ENCODE data around the gene EPHA5. TPM values are rescaled to one million over a fixed set of nuclear protein-coding genes. Genes with fewer than 3 reads are reported as not detected.
"Not testable (repeated sequence)": the region's sequence is repeated elsewhere in the genome, so short reads cannot be mapped to it uniquely, and the experiment has no call there.

The EPHA5 gene
- total and polyA plus RNA-seq, 9 of the 15 experiments (the other 6 are each of a cell fraction or from before 2014, with no cell fraction given) = 0.04 TPM; not detected in 8

GRCh38 chr4:65308626-65309025 lies 361.7 kb downstream of the EPHA5 start:
- FAIRE-seq; CTCF ChIA-PET (ENCODE audit: low intra/inter-chr PET ratio); H3K4me3 ChIP-seq; POLR2A ChIA-PET; H3K9me3 ChIP-seq (replicated peaks; ENCODE audit: control insufficient read depth, insufficient read depth, low read depth, low read length); in situ Hi-C loops (cut with MboI); H3K27ac ChIP-seq (ENCODE audit: extremely low read depth, low read depth, low read length); H3K4me1 ChIP-seq (replicated peaks in 1 of 2; ENCODE audit: control insufficient read depth in 2 of 2, insufficient read depth in 2 of 2, low read length in 2 of 2); H3K79me2 ChIP-seq (ENCODE audit: control insufficient read depth, insufficient read depth, low read length); H3K4me2 ChIP-seq (ENCODE audit: insufficient read depth, low read length); H3K9me1 ChIP-seq (ENCODE audit: control insufficient read depth, insufficient read depth, low read length); H4K20me1 ChIP-seq (replicated peaks; ENCODE audit: control insufficient read depth, insufficient read depth, low read length); BruUV-seq (replicated peaks); intact Hi-C loops (cut with micrococcal nuclease); H3K27me3 ChIP-seq (ENCODE audit: control insufficient read depth in 2 of 2, insufficient read depth in 2 of 2, low read length in 2 of 2); H2AFZ ChIP-seq (ENCODE audit: low read depth, low read length); ATAC-seq; DNase-seq (ENCODE audit: extremely low read depth in 1 of 4, low spot score in 3 of 4); H3K9ac ChIP-seq (ENCODE audit: insufficient read depth in 1 of 2, low read depth in 2 of 2, low read length in 2 of 2); H3K36me3 ChIP-seq (ENCODE audit: control insufficient read depth, insufficient read depth, low read length): not testable (repeated sequence)
- WGBS (ENCODE audit: insufficient coverage, low coverage, missing lambda C conversion rate) = 0% methylated on average over 8 of the region's 8 CpGs

GRCh38 chr4:65302145-65302544 lies 368.1 kb downstream of the EPHA5 start:
- FAIRE-seq (no peak), DNase-seq (ENCODE audit: extremely low read depth in 1 of 4, low spot score in 3 of 4) (no peak), ATAC-seq (no peak)
- Histone ChIP-seq H3K9me1 (ENCODE audit: control insufficient read depth, insufficient read depth, low read length) (no peaks in the 10 kb centered on the region), H3K27me3 (ENCODE audit: control insufficient read depth in 2 of 2, insufficient read depth in 2 of 2, low read length in 2 of 2) (no peaks in the 10 kb centered on the region), H3K9ac (ENCODE audit: insufficient read depth in 1 of 2, low read depth in 2 of 2, low read length in 2 of 2) (no peak overlapping the region), H3K4me1 (replicated peaks in 1 of 2; ENCODE audit: control insufficient read depth in 2 of 2, insufficient read depth in 2 of 2, low read length in 2 of 2) (no peaks in the 10 kb centered on the region), H3K4me3 (no peak overlapping the region), H3K9me3 (replicated peaks; ENCODE audit: control insufficient read depth, insufficient read depth, low read depth, low read length) (0 out of 2 replicates have a peak, but pooled peaks cover 2% of the 10 kb centered on the region), H4K20me1 (replicated peaks; ENCODE audit: control insufficient read depth, insufficient read depth, low read length) (no peaks in the 10 kb centered on the region), H3K36me3 (ENCODE audit: control insufficient read depth, insufficient read depth, low read length) (no peaks in the 10 kb centered on the region), H2AFZ (ENCODE audit: low read depth, low read length) (no peak overlapping the region), H3K4me2 (ENCODE audit: insufficient read depth, low read length) (no peak overlapping the region), H3K79me2 (ENCODE audit: control insufficient read depth, insufficient read depth, low read length) (no peaks in the 10 kb centered on the region), H3K27ac (ENCODE audit: extremely low read depth, low read depth, low read length) (no peak overlapping the region)
- in situ Hi-C loops (cut with MboI) (no loop called here), intact Hi-C loops (cut with micrococcal nuclease) (no loop called here)
- CTCF ChIA-PET (ENCODE audit: low intra/inter-chr PET ratio) = no interaction called here
- no TSS peak for BruUV-seq (replicated peaks)
- POLR2A ChIA-PET = no interaction called here
- WGBS (ENCODE audit: insufficient coverage, low coverage, missing lambda C conversion rate) = 0% methylated on average over 1 of the region's 1 CpG
- TF ChIP-seq CBFA2T3 (IDR thresholded peaks at IDR 0.05) (no peak), ZBTB12 (CRISPR knock-in tag; IDR thresholded peaks at IDR 0.05) (no peak)

All from K562 (cell line).